Neural cell (in vitro differentiated cells): Measurements from ENCODE around the gene AMPH. TPM values are rescaled to one million over a fixed set of nuclear protein-coding genes. Genes with fewer than 3 reads are reported as not detected.

ENCODE experiments used
- H2AFZ ChIP-seq: fragments of 200-600, 300-800 bp; sonication (generic), shearing (Covaris generic); 2 replicates; pipeline ENCODE4 v1.6.0; 2014; ENCODE audit warnings: low read depth, mild to moderate bottlenecking, antibody characterized with exemption, low read length, moderate library complexity
- H3F3A ChIP-seq: fragments of 200-600 bp; shearing (Covaris generic); 2 replicates; pipeline ENCODE4 v1.6.1; 2016; ENCODE audit warnings: mild to moderate bottlenecking, moderate library complexity, mixed read lengths, antibody characterized with exemption, low read length; ENCODE audit not compliant: insufficient read depth, poor library complexity, severe bottlenecking
- H3K27ac ChIP-seq: fragments of 200-600, 300-800 bp; sonication (generic), shearing (Covaris generic); 2 replicates; pipeline ENCODE4 v1.5.1; 2014; ENCODE audit warnings: mild to moderate bottlenecking, low read length, moderate library complexity
- H3K27me3 ChIP-seq: fragments of 300-800, 200-600 bp; sonication (generic), shearing (Covaris generic); 2 replicates; pipeline ENCODE4 v1.6.0; 2014; ENCODE audit warnings: mild to moderate bottlenecking, low read depth, low read length, moderate library complexity; ENCODE audit not compliant: insufficient read depth
- H3K36me3 ChIP-seq: fragments of 300-800, 200-600 bp; sonication (generic), shearing (Covaris generic); 2 replicates; pipeline ENCODE4 v1.5.1; 2014; ENCODE audit warnings: mild to moderate bottlenecking, antibody characterized with exemption, low read length, moderate library complexity; ENCODE audit not compliant: insufficient read depth
- H3K4me2 ChIP-seq: fragments of 300-800, 200-600 bp; sonication (generic), shearing (Covaris generic); 2 replicates; pipeline ENCODE4 v1.6.0; 2014; ENCODE audit warnings: mild to moderate bottlenecking, low read length
- H3K4me3 ChIP-seq: fragments of 300-800, 200-600 bp; sonication (generic), shearing (Covaris generic); 2 replicates; pipeline ENCODE4 v1.5.1; 2014; ENCODE audit warnings: mild to moderate bottlenecking, low read length, moderate library complexity
- H3K79me2 ChIP-seq: fragments of 200-600 bp; shearing (Covaris generic); replicated peaks from 2 replicates; pipeline ENCODE4 v1.6.0; 2014; ENCODE audit warnings: mild to moderate bottlenecking, low read length, moderate library complexity; ENCODE audit not compliant: insufficient read depth
- H3K9ac ChIP-seq: fragments of 300-800, 200-600 bp; sonication (generic), shearing (Covaris generic); 2 replicates; pipeline ENCODE4 v1.6.1; 2016; ENCODE audit warnings: mild to moderate bottlenecking, low read length, mixed read lengths
- H3K9me2 ChIP-seq: fragments of 200-600 bp; shearing (Covaris generic); 2 replicates; pipeline ENCODE4 v1.6.1; 2016; ENCODE audit warnings: mild to moderate bottlenecking, low read length, mixed read lengths; ENCODE audit not compliant: insufficient read depth
- H3K9me3 ChIP-seq: fragments of 200-600, 300-800 bp; sonication (generic), shearing (Covaris generic); 2 replicates; pipeline ENCODE4 v1.6.1; 2016; ENCODE audit warnings: mild to moderate bottlenecking, mixed run types, low read length, moderate library complexity, mixed read lengths
- H4K20me1 ChIP-seq: fragments of 200-600 bp; shearing (Covaris generic); 2 replicates; pipeline ENCODE4 v1.6.1; 2016; ENCODE audit warnings: mild to moderate bottlenecking, mixed run types; ENCODE audit not compliant: insufficient read depth
- EP300 ChIP-seq: fragments of 450-650 bp; conservative IDR thresholded peaks from 2 replicates; pipeline ENCODE4 v1.6.1; 2014; ENCODE audit warnings: antibody characterized with exemption, mild to moderate bottlenecking, moderate library complexity; ENCODE audit not compliant: poor library complexity, severe bottlenecking
- EZH2 ChIP-seq: fragments of 200-600, 300-800 bp; shearing (Covaris generic), sonication (generic); IDR thresholded peaks from 2 replicates; pipeline ENCODE4 v1.6.1; 2014; ENCODE audit warnings: antibody characterized with exemption, low read length, borderline replicate concordance, mild to moderate bottlenecking; ENCODE audit not compliant: insufficient read depth, poor library complexity, severe bottlenecking
- MXI1 ChIP-seq: fragments of 450-650 bp; conservative IDR thresholded peaks from 2 replicates; pipeline ENCODE4 v1.6.1; 2014; ENCODE audit warnings: antibody characterized with exemption, mild to moderate bottlenecking; ENCODE audit not compliant: poor library complexity, severe bottlenecking
- POLR2AphosphoS5 ChIP-seq: IDR thresholded peaks from 2 replicates; pipeline ENCODE4 v1.6.1; 2012
- RAD21 ChIP-seq: fragments of 450-650 bp; conservative IDR thresholded peaks from 2 replicates; pipeline ENCODE4 v1.6.1; 2014; ENCODE audit warnings: antibody characterized with exemption, mild to moderate bottlenecking, moderate library complexity
- SMC3 ChIP-seq: fragments of 450-650 bp; conservative IDR thresholded peaks from 2 replicates; pipeline ENCODE4 v1.6.1; 2014; ENCODE audit warnings: antibody characterized with exemption, mild to moderate bottlenecking, moderate library complexity; ENCODE audit not compliant: poor library complexity
- TAF1 ChIP-seq: IDR thresholded peaks from 2 replicates; pipeline ENCODE4 v1.6.1; 2012; ENCODE audit warnings: low read depth
- polyA plus RNA-seq: library from polyadenylated mRNA; depleted of rRNA; stranded (reverse); fragments of >200 nt; gene quantifications from 2 replicates; pipeline ENCODE4 v1.2.3, GENCODE V29; 2014
- TF ChIP-seq, protein P1 (sequence below): fragments of 450-650 bp; IDR thresholded peaks from 2 replicates; pipeline ENCODE4 v1.5.1; 2014; ENCODE audit warnings: antibody characterized with exemption, mild to moderate bottlenecking, moderate library complexity; ENCODE audit not compliant: poor library complexity, severe bottlenecking
- TF ChIP-seq, protein P2 (sequence below): IDR thresholded peaks from 2 replicates; pipeline ENCODE4 v1.6.1; 2012; ENCODE audit warnings: borderline replicate concordance

Gene AMPH
- polyA plus RNA-seq, 1 donor from 2014 or later = 33.7 TPM

DNA sequence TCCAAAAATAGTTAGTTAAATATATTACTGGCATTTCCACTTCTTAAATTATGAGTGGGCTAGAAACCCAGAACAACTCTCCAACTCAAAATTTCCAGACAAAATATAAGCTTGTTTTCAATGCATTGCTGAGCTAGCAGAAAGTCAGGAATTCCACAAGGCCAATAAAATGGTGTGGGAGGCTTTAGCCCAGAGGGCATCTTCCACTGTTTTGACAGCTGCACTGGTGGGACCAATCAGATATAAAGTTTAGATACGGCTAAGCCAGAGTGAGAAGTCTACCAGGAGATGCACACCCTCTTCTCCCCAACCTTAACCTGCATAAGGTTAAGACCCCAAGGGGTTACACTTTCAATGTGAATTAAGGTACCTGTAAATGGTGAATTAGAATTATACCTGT, 76.6 kb downstream of the AMPH start:
- Histone ChIP-seq H3K9ac (no peak overlapping the region), H3K9me2 (no peaks in the 10 kb centered on the region), H3K36me3 (peaks cover 6% of the 10 kb centered on the region), H3K9me3 (no peaks in the 10 kb centered on the region), H3K27me3 (no peaks in the 10 kb centered on the region), H3F3A (no peaks in the 10 kb centered on the region), H3K4me3 (no peak overlapping the region), H4K20me1 (no peaks in the 10 kb centered on the region), H3K79me2 (no peaks in the 10 kb centered on the region), H3K4me2 (no peak overlapping the region), H2AFZ (no peak overlapping the region), H3K27ac (no peak overlapping the region)
- TF ChIP-seq EP300 (no peak), POLR2AphosphoS5 (no peak), SMC3 (no peak), TAF1 (no peak), EZH2 (no peak), MXI1 (no peak), RAD21 (no peak)
- TF ChIP-seq, protein P1, sequence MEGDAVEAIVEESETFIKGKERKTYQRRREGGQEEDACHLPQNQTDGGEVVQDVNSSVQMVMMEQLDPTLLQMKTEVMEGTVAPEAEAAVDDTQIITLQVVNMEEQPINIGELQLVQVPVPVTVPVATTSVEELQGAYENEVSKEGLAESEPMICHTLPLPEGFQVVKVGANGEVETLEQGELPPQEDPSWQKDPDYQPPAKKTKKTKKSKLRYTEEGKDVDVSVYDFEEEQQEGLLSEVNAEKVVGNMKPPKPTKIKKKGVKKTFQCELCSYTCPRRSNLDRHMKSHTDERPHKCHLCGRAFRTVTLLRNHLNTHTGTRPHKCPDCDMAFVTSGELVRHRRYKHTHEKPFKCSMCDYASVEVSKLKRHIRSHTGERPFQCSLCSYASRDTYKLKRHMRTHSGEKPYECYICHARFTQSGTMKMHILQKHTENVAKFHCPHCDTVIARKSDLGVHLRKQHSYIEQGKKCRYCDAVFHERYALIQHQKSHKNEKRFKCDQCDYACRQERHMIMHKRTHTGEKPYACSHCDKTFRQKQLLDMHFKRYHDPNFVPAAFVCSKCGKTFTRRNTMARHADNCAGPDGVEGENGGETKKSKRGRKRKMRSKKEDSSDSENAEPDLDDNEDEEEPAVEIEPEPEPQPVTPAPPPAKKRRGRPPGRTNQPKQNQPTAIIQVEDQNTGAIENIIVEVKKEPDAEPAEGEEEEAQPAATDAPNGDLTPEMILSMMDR = no peak
- TF ChIP-seq, protein P2, sequence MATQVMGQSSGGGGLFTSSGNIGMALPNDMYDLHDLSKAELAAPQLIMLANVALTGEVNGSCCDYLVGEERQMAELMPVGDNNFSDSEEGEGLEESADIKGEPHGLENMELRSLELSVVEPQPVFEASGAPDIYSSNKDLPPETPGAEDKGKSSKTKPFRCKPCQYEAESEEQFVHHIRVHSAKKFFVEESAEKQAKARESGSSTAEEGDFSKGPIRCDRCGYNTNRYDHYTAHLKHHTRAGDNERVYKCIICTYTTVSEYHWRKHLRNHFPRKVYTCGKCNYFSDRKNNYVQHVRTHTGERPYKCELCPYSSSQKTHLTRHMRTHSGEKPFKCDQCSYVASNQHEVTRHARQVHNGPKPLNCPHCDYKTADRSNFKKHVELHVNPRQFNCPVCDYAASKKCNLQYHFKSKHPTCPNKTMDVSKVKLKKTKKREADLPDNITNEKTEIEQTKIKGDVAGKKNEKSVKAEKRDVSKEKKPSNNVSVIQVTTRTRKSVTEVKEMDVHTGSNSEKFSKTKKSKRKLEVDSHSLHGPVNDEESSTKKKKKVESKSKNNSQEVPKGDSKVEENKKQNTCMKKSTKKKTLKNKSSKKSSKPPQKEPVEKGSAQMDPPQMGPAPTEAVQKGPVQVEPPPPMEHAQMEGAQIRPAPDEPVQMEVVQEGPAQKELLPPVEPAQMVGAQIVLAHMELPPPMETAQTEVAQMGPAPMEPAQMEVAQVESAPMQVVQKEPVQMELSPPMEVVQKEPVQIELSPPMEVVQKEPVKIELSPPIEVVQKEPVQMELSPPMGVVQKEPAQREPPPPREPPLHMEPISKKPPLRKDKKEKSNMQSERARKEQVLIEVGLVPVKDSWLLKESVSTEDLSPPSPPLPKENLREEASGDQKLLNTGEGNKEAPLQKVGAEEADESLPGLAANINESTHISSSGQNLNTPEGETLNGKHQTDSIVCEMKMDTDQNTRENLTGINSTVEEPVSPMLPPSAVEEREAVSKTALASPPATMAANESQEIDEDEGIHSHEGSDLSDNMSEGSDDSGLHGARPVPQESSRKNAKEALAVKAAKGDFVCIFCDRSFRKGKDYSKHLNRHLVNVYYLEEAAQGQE = no peak

DNA sequence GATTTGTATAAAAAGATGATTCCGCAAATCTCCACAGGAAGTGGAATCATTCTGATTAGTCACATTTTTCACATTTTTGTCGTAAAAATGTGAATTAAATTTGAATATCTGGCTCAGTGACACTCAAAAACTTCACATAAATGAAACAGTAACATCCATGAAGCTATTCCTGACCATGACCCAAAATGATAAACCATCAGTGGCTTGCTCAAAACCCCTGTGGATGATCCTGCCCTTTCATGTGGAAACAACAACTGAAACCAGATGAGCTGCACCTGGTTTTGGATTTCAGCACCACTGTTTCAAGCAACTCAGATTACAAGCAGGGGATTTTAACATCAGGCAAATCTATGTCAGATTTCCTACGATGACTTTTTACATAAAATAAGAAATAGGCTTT, 80.3 kb downstream of the AMPH start:
- Histone ChIP-seq H3K27ac (no peak overlapping the region), H3K4me3 (no peak overlapping the region), H3K9me3 (no peaks in the 10 kb centered on the region), H3F3A (no peaks in the 10 kb centered on the region), H3K9me2 (no peaks in the 10 kb centered on the region), H2AFZ (no peak overlapping the region), H3K79me2 (no peaks in the 10 kb centered on the region), H4K20me1 (no peaks in the 10 kb centered on the region), H3K4me2 (no peak overlapping the region), H3K9ac (no peak overlapping the region), H3K27me3 (no peaks in the 10 kb centered on the region), H3K36me3 (no peaks in the 10 kb centered on the region)
- TF ChIP-seq, protein P1 = no peak
- TF ChIP-seq RAD21 (no peak), SMC3 (no peak), EZH2 (no peak), TAF1 (no peak), MXI1 (no peak), EP300 (no peak), POLR2AphosphoS5 (no peak)
- TF ChIP-seq, protein P2 = no peak
